HEK293 (cell line): ENCODE measurements around the gene SLIT2.

Source experiments
- AEBP2 ChIP-seq: fragments of 450-650 bp; formaldehyde crosslinking; IDR thresholded peaks from 2 replicates; pipeline ENCODE4 v1.5.1; 2016; ENCODE audit warnings: missing biosample characterization, missing genetic modification characterization, borderline replicate concordance
- BCL6B ChIP-seq: fragments of 450-650 bp; formaldehyde crosslinking; IDR thresholded peaks from 2 replicates; pipeline ENCODE4 v1.5.1; 2017; ENCODE audit warnings: missing biosample characterization, missing genetic modification characterization
- GLI2 ChIP-seq: fragments of 450-650 bp; formaldehyde crosslinking; IDR thresholded peaks from 2 replicates; pipeline ENCODE4; 2017; ENCODE audit warnings: missing biosample characterization, missing genetic modification characterization, low read depth, borderline replicate concordance
- HIC1 ChIP-seq: fragments of 450-650 bp; formaldehyde crosslinking; IDR thresholded peaks from 2 replicates; pipeline ENCODE4 v1.5.1; 2016; ENCODE audit warnings: missing biosample characterization, missing genetic modification characterization
- KLF10 ChIP-seq: fragments of 450-650 bp; IDR thresholded peaks from 2 replicates; pipeline ENCODE4 v1.5.1; 2018; ENCODE audit warnings: missing biosample characterization, mild to moderate bottlenecking, missing genetic modification characterization
- OVOL3 ChIP-seq: fragments of 450-650 bp; formaldehyde crosslinking; IDR thresholded peaks from 2 replicates; pipeline ENCODE4 v1.5.1; 2016; ENCODE audit warnings: missing biosample characterization, missing genetic modification characterization
- REPIN1 ChIP-seq: fragments of 450-650 bp; formaldehyde crosslinking; IDR thresholded peaks from 2 replicates; pipeline ENCODE4 v1.5.1; 2017; ENCODE audit warnings: missing biosample characterization, missing genetic modification characterization, low read depth
- SETDB1 ChIP-seq: IDR thresholded peaks from one replicate; pipeline ENCODE4 v1.6.1; 2017; ENCODE audit warnings: mild to moderate bottlenecking, low read length, moderate library complexity, mixed read lengths; ENCODE audit not compliant: insufficient read length
- SP2 ChIP-seq: fragments of 450-650 bp; formaldehyde crosslinking; IDR thresholded peaks from 2 replicates; pipeline ENCODE4 v1.5.1; 2016; ENCODE audit warnings: missing biosample characterization, missing genetic modification characterization
- WT1 ChIP-seq: fragments of 450-650 bp; formaldehyde crosslinking; IDR thresholded peaks from 2 replicates; pipeline ENCODE4 v1.5.1; 2016; ENCODE audit warnings: missing biosample characterization, missing genetic modification characterization
- YY2 ChIP-seq: fragments of 450-650 bp; formaldehyde crosslinking; IDR thresholded peaks from 2 replicates; pipeline ENCODE4 v1.5.1; 2016; ENCODE audit warnings: missing biosample characterization, missing genetic modification characterization
- ZBTB21 ChIP-seq: fragments of 450-650 bp; formaldehyde crosslinking; IDR thresholded peaks from 2 replicates; pipeline ENCODE4 v1.5.1; 2017; ENCODE audit warnings: missing biosample characterization, missing genetic modification characterization
- ZNF121 ChIP-seq: fragments of 450-650 bp; formaldehyde crosslinking; IDR thresholded peaks from 2 replicates; pipeline ENCODE4 v1.5.1; 2016; ENCODE audit warnings: missing biosample characterization, missing genetic modification characterization
- ZNF16 ChIP-seq: fragments of 450-650 bp; formaldehyde crosslinking; IDR thresholded peaks from 2 replicates; pipeline ENCODE4 v1.5.1; 2016; ENCODE audit warnings: low read depth, missing biosample characterization, missing genetic modification characterization
- ZNF169 ChIP-seq: fragments of 450-650 bp; formaldehyde crosslinking; IDR thresholded peaks from 2 replicates; pipeline ENCODE4 v1.5.1; 2016; ENCODE audit warnings: missing biosample characterization, missing genetic modification characterization
- ZNF221 ChIP-seq: fragments of 450-650 bp; formaldehyde crosslinking; IDR thresholded peaks from 2 replicates; pipeline ENCODE4 v1.5.1; 2017; ENCODE audit warnings: missing biosample characterization, missing genetic modification characterization, borderline replicate concordance
- ZNF24 ChIP-seq: fragments of 450-650 bp; formaldehyde crosslinking; IDR thresholded peaks from 2 replicates; pipeline ENCODE4 v1.5.1; 2016; ENCODE audit warnings: missing biosample characterization, missing genetic modification characterization
- ZNF341 ChIP-seq: fragments of 450-650 bp; formaldehyde crosslinking; IDR thresholded peaks from 2 replicates; pipeline ENCODE4; 2016; ENCODE audit warnings: low read depth, missing biosample characterization, missing genetic modification characterization
- ZNF350 ChIP-seq: fragments of 450-650 bp; formaldehyde crosslinking; IDR thresholded peaks from 2 replicates; pipeline ENCODE4 v1.5.0; 2017; ENCODE audit warnings: missing biosample characterization, mild to moderate bottlenecking, missing genetic modification characterization
- ZNF354C ChIP-seq: fragments of 450-650 bp; formaldehyde crosslinking; IDR thresholded peaks from 2 replicates; pipeline ENCODE4 v1.5.1; 2016; ENCODE audit warnings: missing biosample characterization, missing genetic modification characterization, low read depth, borderline replicate concordance
- ZNF366 ChIP-seq: fragments of 450-650 bp; formaldehyde crosslinking; conservative IDR thresholded peaks from 2 replicates; pipeline ENCODE4 v1.5.1; 2016; ENCODE audit warnings: missing biosample characterization, missing genetic modification characterization
- ZNF37A ChIP-seq: fragments of 450-650 bp; IDR thresholded peaks from 2 replicates; pipeline ENCODE4 v1.5.1; 2018; ENCODE audit warnings: missing biosample characterization, missing genetic modification characterization
- ZNF394 ChIP-seq: fragments of 450-650 bp; formaldehyde crosslinking; IDR thresholded peaks from 2 replicates; pipeline ENCODE4 v1.5.1; 2016; ENCODE audit warnings: missing biosample characterization, missing genetic modification characterization, mild to moderate bottlenecking, moderate library complexity, borderline replicate concordance
- ZNF580 ChIP-seq: fragments of 450-650 bp; formaldehyde crosslinking; IDR thresholded peaks from 2 replicates; pipeline ENCODE4 v1.5.1; 2016; ENCODE audit warnings: missing biosample characterization, missing genetic modification characterization
- ZNF621 ChIP-seq: fragments of 450-650 bp; formaldehyde crosslinking; IDR thresholded peaks from 2 replicates; pipeline ENCODE4 v1.5.1; 2017; ENCODE audit warnings: missing biosample characterization, missing genetic modification characterization
- ZNF624 ChIP-seq: fragments of 450-650 bp; formaldehyde crosslinking; IDR thresholded peaks from 2 replicates; pipeline ENCODE4 v1.5.1; 2017; ENCODE audit warnings: missing biosample characterization, missing genetic modification characterization
- ZNF707 ChIP-seq: fragments of 450-650 bp; formaldehyde crosslinking; IDR thresholded peaks from 2 replicates; pipeline ENCODE4 v1.5.1; 2016; ENCODE audit warnings: missing biosample characterization, missing genetic modification characterization
- ZNF76 ChIP-seq: fragments of 450-650 bp; formaldehyde crosslinking; IDR thresholded peaks from 2 replicates; pipeline ENCODE4; 2016; ENCODE audit warnings: low read depth, missing biosample characterization, missing genetic modification characterization, borderline replicate concordance
- ZNF776 ChIP-seq: fragments of 450-650 bp; formaldehyde crosslinking; IDR thresholded peaks from 2 replicates; pipeline ENCODE4 v1.5.0; 2017; ENCODE audit warnings: missing biosample characterization, missing genetic modification characterization, borderline replicate concordance
- TF ChIP-seq, protein P1 (sequence below): fragments of 450-650 bp; formaldehyde crosslinking; IDR thresholded peaks from 2 replicates; pipeline ENCODE4 v1.5.1; 2016; ENCODE audit warnings: missing biosample characterization, missing genetic modification characterization
- TF ChIP-seq, protein P2 (sequence below): fragments of 450-650 bp; formaldehyde crosslinking; IDR thresholded peaks from 2 replicates; pipeline ENCODE4 v1.5.1; 2017; ENCODE audit warnings: missing biosample characterization, missing genetic modification characterization

Gene SLIT2

GRCh38 chr4:20284990-20285389 lies 33.3 kb downstream of the SLIT2 start (continued):
- peak; percentile 36; the same call in 1 of the 2 replicates for TF ChIP-seq HIC1 (tag by site-specific recombination)
- no peak for TF ChIP-seq ZNF707 (tag by site-specific recombination)
- peak; percentile 76; the same call in 1 of the 2 replicates for TF ChIP-seq ZBTB21
- TF ChIP-seq GLI2, result peak; percentile 46; the same call in 1 of the 2 replicates
- TF ChIP-seq ZNF169 (tag by site-specific recombination), result no peak
- no peak for TF ChIP-seq SETDB1
- TF ChIP-seq ZNF394 (tag by site-specific recombination), result peak; percentile 51; the same call in 1 of the 2 replicates
- no peak for TF ChIP-seq ZNF350 (tag by site-specific recombination)
- TF ChIP-seq ZNF37A (tag by site-specific recombination), result no peak
- TF ChIP-seq KLF10, result peak; percentile 66; the same call in 1 of the 2 replicates
- no peak for TF ChIP-seq ZNF76 (tag by site-specific recombination)
- no peak for TF ChIP-seq BCL6B (tag by site-specific recombination)
- no peak for TF ChIP-seq ZNF580
- TF ChIP-seq, protein P1, sequence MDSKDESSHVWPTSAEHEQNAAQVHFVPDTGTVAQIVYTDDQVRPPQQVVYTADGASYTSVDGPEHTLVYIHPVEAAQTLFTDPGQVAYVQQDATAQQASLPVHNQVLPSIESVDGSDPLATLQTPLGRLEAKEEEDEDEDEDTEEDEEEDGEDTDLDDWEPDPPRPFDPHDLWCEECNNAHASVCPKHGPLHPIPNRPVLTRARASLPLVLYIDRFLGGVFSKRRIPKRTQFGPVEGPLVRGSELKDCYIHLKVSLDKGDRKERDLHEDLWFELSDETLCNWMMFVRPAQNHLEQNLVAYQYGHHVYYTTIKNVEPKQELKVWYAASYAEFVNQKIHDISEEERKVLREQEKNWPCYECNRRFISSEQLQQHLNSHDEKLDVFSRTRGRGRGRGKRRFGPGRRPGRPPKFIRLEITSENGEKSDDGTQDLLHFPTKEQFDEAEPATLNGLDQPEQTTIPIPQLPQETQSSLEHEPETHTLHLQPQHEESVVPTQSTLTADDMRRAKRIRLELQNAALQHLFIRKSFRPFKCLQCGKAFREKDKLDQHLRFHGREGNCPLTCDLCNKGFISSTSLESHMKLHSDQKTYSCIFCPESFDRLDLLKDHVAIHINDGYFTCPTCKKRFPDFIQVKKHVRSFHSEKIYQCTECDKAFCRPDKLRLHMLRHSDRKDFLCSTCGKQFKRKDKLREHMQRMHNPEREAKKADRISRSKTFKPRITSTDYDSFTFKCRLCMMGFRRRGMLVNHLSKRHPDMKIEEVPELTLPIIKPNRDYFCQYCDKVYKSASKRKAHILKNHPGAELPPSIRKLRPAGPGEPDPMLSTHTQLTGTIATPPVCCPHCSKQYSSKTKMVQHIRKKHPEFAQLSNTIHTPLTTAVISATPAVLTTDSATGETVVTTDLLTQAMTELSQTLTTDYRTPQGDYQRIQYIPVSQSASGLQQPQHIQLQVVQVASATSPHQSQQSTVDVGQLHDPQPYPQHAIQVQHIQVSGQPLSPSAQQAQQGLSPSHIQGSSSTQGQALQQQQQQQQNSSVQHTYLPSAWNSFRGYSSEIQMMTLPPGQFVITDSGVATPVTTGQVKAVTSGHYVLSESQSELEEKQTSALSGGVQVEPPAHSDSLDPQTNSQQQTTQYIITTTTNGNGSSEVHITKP (tag by site-specific recombination), result peak; percentile 24; the same call in 1 of the 2 replicates
- no peak for TF ChIP-seq ZNF624 (tag by site-specific recombination)
- TF ChIP-seq OVOL3 (tag by site-specific recombination), result no peak
- TF ChIP-seq ZNF366 (tag by site-specific recombination), result peak; percentile 83
- TF ChIP-seq ZNF221 (tag by site-specific recombination), result no peak
- no peak for TF ChIP-seq ZNF16 (tag by site-specific recombination)
- TF ChIP-seq ZNF121, result no peak
- no peak for TF ChIP-seq ZNF354C (tag by site-specific recombination)
- TF ChIP-seq SP2 (tag by site-specific recombination), result no peak
- no peak for TF ChIP-seq AEBP2 (tag by site-specific recombination)
- no peak for TF ChIP-seq ZNF776
- no peak for TF ChIP-seq YY2 (tag by site-specific recombination)
- no peak for TF ChIP-seq ZNF621 (tag by site-specific recombination)
- peak; percentile 87 for TF ChIP-seq ZNF24
- peak; percentile 85 for TF ChIP-seq WT1 (tag by site-specific recombination)
- TF ChIP-seq, protein P2, sequence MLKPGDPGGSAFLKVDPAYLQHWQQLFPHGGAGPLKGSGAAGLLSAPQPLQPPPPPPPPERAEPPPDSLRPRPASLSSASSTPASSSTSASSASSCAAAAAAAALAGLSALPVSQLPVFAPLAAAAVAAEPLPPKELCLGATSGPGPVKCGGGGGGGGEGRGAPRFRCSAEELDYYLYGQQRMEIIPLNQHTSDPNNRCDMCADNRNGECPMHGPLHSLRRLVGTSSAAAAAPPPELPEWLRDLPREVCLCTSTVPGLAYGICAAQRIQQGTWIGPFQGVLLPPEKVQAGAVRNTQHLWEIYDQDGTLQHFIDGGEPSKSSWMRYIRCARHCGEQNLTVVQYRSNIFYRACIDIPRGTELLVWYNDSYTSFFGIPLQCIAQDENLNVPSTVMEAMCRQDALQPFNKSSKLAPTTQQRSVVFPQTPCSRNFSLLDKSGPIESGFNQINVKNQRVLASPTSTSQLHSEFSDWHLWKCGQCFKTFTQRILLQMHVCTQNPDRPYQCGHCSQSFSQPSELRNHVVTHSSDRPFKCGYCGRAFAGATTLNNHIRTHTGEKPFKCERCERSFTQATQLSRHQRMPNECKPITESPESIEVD (tag by site-specific recombination), result peak; percentile 67
- no peak for TF ChIP-seq ZNF341 (tag by site-specific recombination)
- TF ChIP-seq REPIN1, result no peak
